GM18519 (cell line): ENCODE measurements around the gene CRTAC1.

Source experiments
- ATAC-seq: cut with Tn5 transposase; IDR thresholded peaks from one replicate; pipeline ENCODE4 v1.9.1; 2021; ENCODE audit warnings: mild to moderate bottlenecking, moderate library complexity; ENCODE audit not compliant: unreplicated experiment, low FRiP score

The CRTAC1 gene

GRCh38 chr10:98030991-98031431 lies 590 bp upstream of the CRTAC1 start:
- ATAC-seq: no peak

- no peak for ATAC-seq
Observed at GRCh38 chr10:98029149-98030092, 1.0 kb downstream of the CRTAC1 start.

GRCh38 chr10:98028168-98028770 lies 2.2 kb downstream of the CRTAC1 start:
- ATAC-seq: no peak

GRCh38 chr10:98023024-98023423 lies 7.4 kb downstream of the CRTAC1 start:
- no peak for ATAC-seq

GRCh38 chr10:98020784-98021183 lies 9.6 kb downstream of the CRTAC1 start:
- ATAC-seq: no peak

- no peak for ATAC-seq
Observed at GRCh38 chr10:98020254-98020653, 10.2 kb downstream of the CRTAC1 start.

- ATAC-seq: no peak
Observed at GRCh38 chr10:98019784-98020183, 10.6 kb downstream of the CRTAC1 start.

- no peak for ATAC-seq
Observed at GRCh38 chr10:98016772-98017475, 13.5 kb downstream of the CRTAC1 start.

GRCh38 chr10:98013776-98014175 lies 16.6 kb downstream of the CRTAC1 start:
- ATAC-seq: no peak

GRCh38 chr10:98013122-98013521 lies 17.3 kb downstream of the CRTAC1 start:
- no peak for ATAC-seq

- ATAC-seq: no peak
Observed at GRCh38 chr10:98012644-98013043, 17.8 kb downstream of the CRTAC1 start.

GRCh38 chr10:98010939-98011685 lies 19.3 kb downstream of the CRTAC1 start:
- no peak for ATAC-seq

- no peak for ATAC-seq
Observed at GRCh38 chr10:98006266-98006665, 24.2 kb downstream of the CRTAC1 start.

GRCh38 chr10:98001736-98002135 lies 28.7 kb downstream of the CRTAC1 start:
- no peak for ATAC-seq

GRCh38 chr10:98000346-98000745 lies 30.1 kb downstream of the CRTAC1 start:
- ATAC-seq: no peak

- ATAC-seq: no peak
Observed at GRCh38 chr10:97999923-98000248, 30.5 kb downstream of the CRTAC1 start.

- ATAC-seq: no peak
Observed at GRCh38 chr10:97999066-97999922, 31.1 kb downstream of the CRTAC1 start.

- no peak for ATAC-seq
Observed at GRCh38 chr10:97991871-97992270, 38.5 kb downstream of the CRTAC1 start.

- no peak for ATAC-seq
Observed at GRCh38 chr10:97981816-97982215, 48.6 kb downstream of the CRTAC1 start.

GRCh38 chr10:97977673-97978072 lies 52.7 kb downstream of the CRTAC1 start:
- no peak for ATAC-seq
